H9 (cell line): Measurements from ENCODE around the gene MRAP2. TPM values are rescaled to one million over a fixed set of nuclear protein-coding genes. Genes with fewer than 3 reads are reported as not detected.

ENCODE experiments used
- DNase-seq: peaks from one replicate; pipeline ENCODE4 v3.0.0-alpha.2; 2017
- H2AFZ ChIP-seq: one replicate; pipeline ENCODE4 v1.6.1; 2013; ENCODE audit warnings: mild to moderate bottlenecking, low read length, control low read depth, moderate library complexity
- H2AK5ac ChIP-seq: 2 replicates; pipeline ENCODE4 v1.6.1; 2013; ENCODE audit warnings: low read length, control low read depth, mixed read lengths; ENCODE audit not compliant: insufficient read length
- H2BK120ac ChIP-seq: one replicate; pipeline ENCODE4 v1.6.1; 2013; ENCODE audit warnings: low read depth, mild to moderate bottlenecking, low read length, control low read depth, inconsistent platforms; ENCODE audit not compliant: poor library complexity, severe bottlenecking
- H2BK12ac ChIP-seq: 2 replicates; pipeline ENCODE4 v1.6.1; 2013; ENCODE audit warnings: low read length, control low read depth, mixed read lengths, low read depth; ENCODE audit not compliant: insufficient read length
- H2BK15ac ChIP-seq: 2 replicates; pipeline ENCODE4 v1.6.1; 2013; ENCODE audit warnings: low read depth, low read length, control low read depth
- H2BK20ac ChIP-seq: one replicate; pipeline ENCODE4 v1.6.1; 2013; ENCODE audit warnings: low read depth, mild to moderate bottlenecking, low read length, control low read depth, inconsistent platforms; ENCODE audit not compliant: poor library complexity, severe bottlenecking
- H2BK5ac ChIP-seq: 2 replicates; pipeline ENCODE4 v1.6.1; 2013; ENCODE audit warnings: low read length, control low read depth, mixed read lengths; ENCODE audit not compliant: insufficient read length
- H3K14ac ChIP-seq: 2 replicates; pipeline ENCODE4 v1.6.1; 2013; ENCODE audit warnings: low read length, control low read depth; ENCODE audit not compliant: insufficient read depth
- H3K18ac ChIP-seq: 2 replicates; pipeline ENCODE4 v1.6.1; 2013; ENCODE audit warnings: low read depth, mild to moderate bottlenecking, mixed read lengths, low read length, control low read depth; ENCODE audit not compliant: insufficient read length
- H3K23ac ChIP-seq: 2 replicates; pipeline ENCODE4 v1.6.1; 2013; ENCODE audit warnings: low read length, control low read depth, mixed read lengths, low read depth; ENCODE audit not compliant: insufficient read length
- H3K23me2 ChIP-seq: 2 replicates; pipeline ENCODE4 v1.6.1; 2013; ENCODE audit warnings: low read depth, mild to moderate bottlenecking, mixed read lengths, low read length, control low read depth; ENCODE audit not compliant: insufficient read length, poor library complexity, severe bottlenecking
- H3K27ac ChIP-seq: 2 replicates; pipeline ENCODE4 v1.5.1; 2013; ENCODE audit warnings: low read length, control low read depth, mixed read lengths, low read depth; ENCODE audit not compliant: insufficient read length
- H3K27me3 ChIP-seq: 2 replicates; pipeline ENCODE4 v1.6.1; 2013; ENCODE audit warnings: low read length, control low read depth, inconsistent platforms; ENCODE audit not compliant: insufficient read depth
- H3K4ac ChIP-seq: 2 replicates; pipeline ENCODE4 v1.6.1; 2013; ENCODE audit warnings: low read depth, mild to moderate bottlenecking, control low read depth, inconsistent platforms, low read length, moderate library complexity
- H3K4me1 ChIP-seq: 2 replicates; pipeline ENCODE4 v1.6.1; 2013; ENCODE audit warnings: low read length, control low read depth, inconsistent platforms; ENCODE audit not compliant: insufficient read depth
- H3K4me2 ChIP-seq: 2 replicates; pipeline ENCODE4 v1.6.1; 2013; ENCODE audit warnings: low read length, control low read depth, mixed read lengths; ENCODE audit not compliant: insufficient read length, insufficient read depth
- H3K56ac ChIP-seq: 2 replicates; pipeline ENCODE4 v1.6.1; 2013; ENCODE audit warnings: low read depth, mild to moderate bottlenecking, mixed read lengths, low read length, control low read depth; ENCODE audit not compliant: insufficient read length
- H3K79me1 ChIP-seq: 2 replicates; pipeline ENCODE4 v1.6.1; 2013; ENCODE audit warnings: low read depth, mild to moderate bottlenecking, moderate library complexity, low read length, control low read depth, inconsistent platforms; ENCODE audit not compliant: insufficient read depth, poor library complexity, severe bottlenecking
- H3K79me2 ChIP-seq: 2 replicates; pipeline ENCODE4 v1.6.1; 2013; ENCODE audit warnings: low read length, control low read depth, inconsistent platforms; ENCODE audit not compliant: insufficient read depth
- H3K9ac ChIP-seq: 2 replicates; pipeline ENCODE4 v1.6.1; 2013; ENCODE audit warnings: low read length, control low read depth, mixed read lengths; ENCODE audit not compliant: insufficient read length; ENCODE audit errors: extremely low read depth
- H3K9me3 ChIP-seq: one replicate; pipeline ENCODE4 v1.6.1; 2013; ENCODE audit warnings: low read depth, low read length, inconsistent platforms; ENCODE audit not compliant: control insufficient read depth
- H3T11ph ChIP-seq: one replicate; pipeline ENCODE4 v1.6.1; 2013; ENCODE audit warnings: mild to moderate bottlenecking, low read length, control low read depth, inconsistent platforms
- H4K20me1 ChIP-seq: one replicate; pipeline ENCODE4 v1.6.1; 2013; ENCODE audit not compliant: control insufficient read depth, insufficient read length, insufficient read depth
- H4K5ac ChIP-seq: 2 replicates; pipeline ENCODE4 v1.6.1; 2013; ENCODE audit warnings: low read depth, mild to moderate bottlenecking, mixed read lengths, low read length, control low read depth; ENCODE audit not compliant: insufficient read length
- H4K8ac ChIP-seq: replicated peaks from 2 replicates; pipeline ENCODE4 v1.6.1; 2013; ENCODE audit warnings: low read length, control low read depth, mixed read lengths, low read depth; ENCODE audit not compliant: insufficient read length
- H4K91ac ChIP-seq: 2 replicates; pipeline ENCODE4 v1.6.1; 2013; ENCODE audit warnings: low read depth, mild to moderate bottlenecking, moderate library complexity, mixed read lengths, low read length, control low read depth; ENCODE audit not compliant: insufficient read length
- H3K27ac Mint-ChIP-seq, 3 experiments: 2 replicates in 2 of 3; 3 replicates in 1 of 3; pipeline ENCODE4 v1.8.0; 2020 to 2021; ENCODE audit warnings: mixed read lengths in 3 of 3, mild to moderate bottlenecking in 1 of 3, moderate library complexity in 1 of 3
- H3K27me3 Mint-ChIP-seq: 2 replicates; pipeline ENCODE4 v1.8.0; 2021; ENCODE audit warnings: low read depth, mild to moderate bottlenecking, moderate library complexity, mixed read lengths
- H3K36me3 Mint-ChIP-seq, 3 experiments: 2 replicates in 2 of 3; 3 replicates in 1 of 3; pipeline ENCODE4 v1.8.0; 2020 to 2021; ENCODE audit warnings: low read depth in 3 of 3, mixed read lengths in 3 of 3; ENCODE audit not compliant: insufficient read depth in 1 of 3
- H3K4me1 Mint-ChIP-seq, 2 experiments: 2 replicates each; pipeline ENCODE4 v1.8.0; 2020; ENCODE audit warnings: mixed read lengths in 2 of 2
- H3K4me3 Mint-ChIP-seq, 2 experiments: 2 replicates in 1 of 2; 3 replicates in 1 of 2; pipeline ENCODE4 v1.8.0; 2020 to 2021; ENCODE audit warnings: mild to moderate bottlenecking in 2 of 2, mixed read lengths in 2 of 2, moderate library complexity in 1 of 2
- H3K9me3 Mint-ChIP-seq, 2 experiments: 2 replicates in 1 of 2; 3 replicates in 1 of 2; pipeline ENCODE4 v1.8.0; 2020; ENCODE audit warnings: mild to moderate bottlenecking in 2 of 2, mixed read lengths in 2 of 2, moderate library complexity in 1 of 2
- WGBS: extraction: QIAGEN DNeasy Blood & Tissue Kit; methylation state at CpG from one replicate; pipeline ENCODE4 v1.1.7; 2013; ENCODE audit warnings: missing lambda C conversion rate, low lambda C conversion rate, mixed read lengths; ENCODE audit not compliant: insufficient read length; ENCODE audit errors: extremely low coverage; 5-methylcytosine and 5-hydroxymethylcytosine counted together
- total RNA-seq: library from RNA; stranded (reverse); gene quantifications from 2 replicates; pipeline ENCODE4 v1.2.1, GENCODE V29; 2021
- TF ChIP-seq, protein P1 (sequence below): fragments of 200-600 bp; sonication (generic); conservative IDR thresholded peaks from 3 replicates; pipeline ENCODE4 v1.8.0; 2021; ENCODE audit warnings: antibody characterized with exemption, mild to moderate bottlenecking

Gene MRAP2
- total RNA-seq, 1 experiment from 2014 or later = 8.0 TPM

GRCh38 chr6:84062519-84063154, 29.1 kb downstream of the MRAP2 start:
- H2AK5ac ChIP-seq = no peak overlapping the region

More at GRCh38 chr6:84062519-84063154, 29.1 kb downstream of the MRAP2 start:
- H2BK12ac ChIP-seq = no peak overlapping the region
- no peak overlapping the region for H3K56ac ChIP-seq
- peaks cover 19 to 30% of the 10 kb centered on the region in 2 experiments for H3K4me1 Mint-ChIP-seq
- no peaks in the 10 kb centered on the region; a peak in 1 of 5 replicates for H3K9me3 Mint-ChIP-seq
- H3K36me3 Mint-ChIP-seq = peaks cover 0 to 7% (median 4%) of the 10 kb centered on the region in 3 experiments; a peak in 3 of 7 replicates
- H3K4me1 ChIP-seq = peaks cover 11% of the 10 kb centered on the region
- H3K4ac ChIP-seq = no peak overlapping the region
- no peak overlapping the region for H4K8ac ChIP-seq
- no peak overlapping the region for H3T11ph ChIP-seq
- H2BK5ac ChIP-seq = no peak overlapping the region
- no peak overlapping the region for H3K9ac ChIP-seq
- H3K79me2 ChIP-seq = no peaks in the 10 kb centered on the region
- no peaks in the 10 kb centered on the region for H3K23me2 ChIP-seq
- no peak overlapping the region for H2AFZ ChIP-seq
- no peaks in the 10 kb centered on the region for H3K27me3 ChIP-seq
- H2BK120ac ChIP-seq = no peak overlapping the region
- no peak overlapping the region for H2BK15ac ChIP-seq
- DNase-seq = no peak
- TF ChIP-seq, protein P1, sequence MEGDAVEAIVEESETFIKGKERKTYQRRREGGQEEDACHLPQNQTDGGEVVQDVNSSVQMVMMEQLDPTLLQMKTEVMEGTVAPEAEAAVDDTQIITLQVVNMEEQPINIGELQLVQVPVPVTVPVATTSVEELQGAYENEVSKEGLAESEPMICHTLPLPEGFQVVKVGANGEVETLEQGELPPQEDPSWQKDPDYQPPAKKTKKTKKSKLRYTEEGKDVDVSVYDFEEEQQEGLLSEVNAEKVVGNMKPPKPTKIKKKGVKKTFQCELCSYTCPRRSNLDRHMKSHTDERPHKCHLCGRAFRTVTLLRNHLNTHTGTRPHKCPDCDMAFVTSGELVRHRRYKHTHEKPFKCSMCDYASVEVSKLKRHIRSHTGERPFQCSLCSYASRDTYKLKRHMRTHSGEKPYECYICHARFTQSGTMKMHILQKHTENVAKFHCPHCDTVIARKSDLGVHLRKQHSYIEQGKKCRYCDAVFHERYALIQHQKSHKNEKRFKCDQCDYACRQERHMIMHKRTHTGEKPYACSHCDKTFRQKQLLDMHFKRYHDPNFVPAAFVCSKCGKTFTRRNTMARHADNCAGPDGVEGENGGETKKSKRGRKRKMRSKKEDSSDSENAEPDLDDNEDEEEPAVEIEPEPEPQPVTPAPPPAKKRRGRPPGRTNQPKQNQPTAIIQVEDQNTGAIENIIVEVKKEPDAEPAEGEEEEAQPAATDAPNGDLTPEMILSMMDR = no peak
- H3K79me1 ChIP-seq = no peaks in the 10 kb centered on the region
- WGBS = no CpG with 5 or more reads among the region's 6 CpGs
- no peak overlapping the region for H3K14ac ChIP-seq
- no peak overlapping the region for H3K4me2 ChIP-seq
- no peak overlapping the region for H4K5ac ChIP-seq
- no peak overlapping the region; a peak in 1 of 7 replicates for H3K27ac Mint-ChIP-seq
- no peak overlapping the region for H3K18ac ChIP-seq
- no peaks in the 10 kb centered on the region for H3K9me3 ChIP-seq
- H4K20me1 ChIP-seq = no peaks in the 10 kb centered on the region
- no peak overlapping the region for H3K27ac ChIP-seq
- no peaks in the 10 kb centered on the region for H3K27me3 Mint-ChIP-seq
- H2BK20ac ChIP-seq = no peak overlapping the region
- H3K4me3 Mint-ChIP-seq = no peak overlapping the region
- no peak overlapping the region for H4K91ac ChIP-seq
- no peak overlapping the region for H3K23ac ChIP-seq
